AG04450 (cell line): ENCODE measurements around the gene NEU3. TPM values are rescaled to one million over a fixed set of nuclear protein-coding genes. Genes with fewer than 3 reads are reported as not detected.

ENCODE experiments used
- CTCF ChIA-PET: fragments of 300-600, 350-600 bp; formaldehyde crosslinking; extraction: SDS; loops from one replicate; lab custom pipeline; 2022; ENCODE audit warnings: antibody characterized with exemption, inconsistent platforms; lab: Charles Lee
- POLR2A ChIA-PET: fragments of 350-600 bp; formaldehyde crosslinking; extraction: SDS; loops from one replicate; lab custom pipeline; 2021; ENCODE audit warnings: antibody characterized with exemption, inconsistent platforms; lab: Yijun Ruan, JAX
- DNase-seq: peaks from one replicate; pipeline ENCODE4 v3.0.0-alpha.2; 2011; ENCODE audit warnings: low read depth, low spot score
- H3K27ac ChIP-seq: one replicate; pipeline ENCODE4 v1.5.1; 2012; ENCODE audit warnings: low read depth, low read length, control low read depth
- H3K27me3 ChIP-seq: one replicate; pipeline ENCODE4 v1.6.0; 2012; ENCODE audit warnings: low read length; ENCODE audit not compliant: control insufficient read depth, insufficient read depth
- H3K4me3 ChIP-seq: 2 replicates; pipeline ENCODE4 v1.5.1; 2011; ENCODE audit warnings: mild to moderate bottlenecking, low read depth, low read length, control low read depth
- H3K9me3 ChIP-seq: 2 replicates; pipeline ENCODE4 v1.5.1; 2012; ENCODE audit warnings: low read length; ENCODE audit not compliant: control insufficient read depth, insufficient read depth
- CTCF ChIP-seq: IDR thresholded peaks from 2 replicates; pipeline ENCODE4 v1.5.1; 2011; ENCODE audit warnings: low read depth, low read length, control low read depth, inconsistent platforms
- polyA plus RNA-seq: library from polyadenylated mRNA; depleted of rRNA; stranded (reverse); fragments of >200 nt; gene quantifications from 2 replicates; pipeline ENCODE4 v1.2.3, GENCODE V29; 2011

NEU3 gene
- polyA plus RNA-seq, 1 experiment, result 5.6 TPM

- ChIA-PET CTCF (interaction anchor here (0.9 to 9.0 kb wide), 2 partner anchors 95 to 181 kb away, joined by 3 to 132 read pairs; no protein-coding TSS in a partner anchor), POLR2A (no interaction called here)
- TF ChIP-seq CTCF, result no peak
- DNase-seq, result no peak
- Histone ChIP-seq H3K27ac (no peak overlapping the region), H3K4me3 (no peak overlapping the region), H3K9me3 (0 out of 2 replicates have a peak, but pooled peaks cover 2% of the 10 kb centered on the region), H3K27me3 (peaks cover 3% of the 10 kb centered on the region)
Observed at GRCh38 chr11:75024764-75025211, 36.1 kb downstream of the NEU3 start.

- CTCF ChIA-PET, result interaction anchor here (1.2 to 9.0 kb wide), 2 partner anchors 115 to 180 kb away, joined by 10 to 132 read pairs; no protein-coding TSS in a partner anchor
- TF ChIP-seq CTCF, result no peak
Observed at GRCh38 chr11:75025561-75025960, 36.8 kb downstream of the NEU3 start.

GRCh38 chr11:75028321-75028720 is 39.6 kb downstream of the NEU3 start:
- no peak overlapping the region for H3K27ac ChIP-seq
- ChIA-PET POLR2A (no interaction called here), CTCF (interaction anchor here (0.6 to 9.0 kb wide), 3 partner anchors 113 to 259 kb away, joined by 3 to 132 read pairs (median 3); no protein-coding TSS in a partner anchor)
- TF ChIP-seq CTCF, result no peak
- DNase-seq, result no peak
- H3K9me3 ChIP-seq, result no peaks in the 10 kb centered on the region
- no peak overlapping the region for H3K4me3 ChIP-seq
- no peaks in the 10 kb centered on the region for H3K27me3 ChIP-seq

More at GRCh38 chr11:75025561-75025960, 36.8 kb downstream of the NEU3 start:
- DNase-seq, result no peak
- Histone ChIP-seq H3K9me3 (no peaks in the 10 kb centered on the region), H3K4me3 (no peak overlapping the region), H3K27me3 (peaks cover 3% of the 10 kb centered on the region), H3K27ac (no peak overlapping the region)
- POLR2A ChIA-PET, result no interaction called here

GRCh38 chr11:75028724-75029123 is 40.0 kb downstream of the NEU3 start:
- ChIA-PET POLR2A (no interaction called here), CTCF (interaction anchor here (0.6 to 9.0 kb wide), 3 partner anchors 112 to 259 kb away, joined by 3 to 132 read pairs (median 3); no protein-coding TSS in a partner anchor)
- DNase-seq, result no peak
- Histone ChIP-seq H3K27ac (no peak overlapping the region), H3K9me3 (no peaks in the 10 kb centered on the region), H3K27me3 (no peaks in the 10 kb centered on the region), H3K4me3 (no peak overlapping the region)
- TF ChIP-seq CTCF, result no peak

- ChIA-PET POLR2A (no interaction called here), CTCF (interaction anchor here (1.1 to 4.0 kb wide), 9 partner anchors 7 to 250 kb away, joined by 3 to 40 read pairs (median 11); no protein-coding TSS in a partner anchor)
- no peak overlapping the region for H3K27ac ChIP-seq
Observed at GRCh38 chr11:75029836-75030631, 41.3 kb downstream of the NEU3 start.

More at GRCh38 chr11:75029836-75030631, 41.3 kb downstream of the NEU3 start:
- Histone ChIP-seq H3K9me3 (no peaks in the 10 kb centered on the region), H3K27me3 (no peaks in the 10 kb centered on the region), H3K4me3 (no peak overlapping the region)
- no peak for TF ChIP-seq CTCF
- DNase-seq, result no peak
